HUDEP-2 (cell line): Measurements from ENCODE around the gene ELMO1.
"Not testable (repeated sequence)": the region's sequence is repeated elsewhere in the genome, so short reads cannot be mapped to it uniquely, and the experiment has no call there.

Source experiments
- DNase-seq, 76 experiments: peaks; one replicate each; lab custom pipeline; 2025; ENCODE audit not compliant: unreplicated experiment in 76 of 76; lab: John Stamatoyannopoulos, UW

The ELMO1 gene

DNA sequence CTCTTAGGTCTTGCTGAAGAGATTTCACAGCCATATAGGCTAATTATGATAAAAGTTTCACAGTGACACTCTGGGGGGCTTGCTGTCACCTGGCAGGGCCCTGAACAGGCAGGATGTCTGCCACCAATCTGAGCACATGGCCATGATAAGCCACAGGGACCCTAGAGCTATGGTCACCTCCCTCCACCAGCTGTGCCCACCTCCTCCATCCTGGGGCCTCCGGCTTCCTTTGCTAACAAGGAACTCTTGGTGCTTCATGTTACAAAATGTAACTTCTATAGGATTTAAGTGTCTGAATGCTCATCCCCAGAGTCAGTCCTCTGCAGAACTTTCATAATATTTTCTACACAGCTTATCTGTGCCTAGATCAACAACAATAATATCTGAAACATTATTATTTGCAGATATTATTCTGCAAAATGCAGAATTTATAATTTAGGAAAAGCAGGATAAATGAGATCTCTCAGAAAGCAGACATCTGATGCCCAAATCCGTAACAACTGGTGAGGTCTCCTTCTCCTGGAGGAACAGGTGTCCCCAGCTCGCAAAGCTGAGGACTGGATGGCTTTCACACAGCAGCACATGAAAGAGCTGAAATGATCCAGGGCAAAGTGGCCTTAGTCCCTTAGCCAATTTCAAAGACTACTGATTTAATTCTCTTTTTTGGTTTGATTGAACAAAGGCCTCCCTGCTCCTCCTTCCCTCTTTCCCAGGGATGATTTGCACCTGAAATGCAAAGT, 437.3 kb downstream of the ELMO1 start:
- DNase-seq: no peak

DNA sequence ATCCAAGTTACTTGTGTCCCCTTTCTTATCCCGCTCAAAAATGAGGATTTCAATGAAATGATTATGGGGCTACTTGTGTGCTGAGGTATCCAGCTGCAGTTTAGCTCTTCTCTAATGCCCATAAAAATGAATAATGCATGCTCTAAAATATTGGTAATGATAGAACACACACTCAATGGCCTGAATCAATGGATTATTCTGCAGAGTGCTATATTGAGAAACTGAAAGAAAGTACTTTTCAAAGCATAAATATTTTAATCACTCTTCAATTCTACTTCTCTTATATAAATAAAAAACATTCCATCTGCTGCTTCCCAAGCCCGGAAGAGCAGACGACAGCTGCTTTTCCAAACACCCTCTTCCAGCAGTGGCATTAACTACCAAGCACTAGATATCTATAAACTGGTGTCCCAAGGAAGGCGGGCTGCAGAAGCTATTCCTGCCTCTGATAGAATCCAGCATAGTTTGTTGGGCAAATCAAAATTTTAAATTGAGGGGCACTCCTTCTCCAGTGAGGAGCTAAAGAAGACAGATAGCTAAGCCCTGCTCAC, 439.5 kb downstream of the ELMO1 start:
- DNase-seq: no peak

DNA sequence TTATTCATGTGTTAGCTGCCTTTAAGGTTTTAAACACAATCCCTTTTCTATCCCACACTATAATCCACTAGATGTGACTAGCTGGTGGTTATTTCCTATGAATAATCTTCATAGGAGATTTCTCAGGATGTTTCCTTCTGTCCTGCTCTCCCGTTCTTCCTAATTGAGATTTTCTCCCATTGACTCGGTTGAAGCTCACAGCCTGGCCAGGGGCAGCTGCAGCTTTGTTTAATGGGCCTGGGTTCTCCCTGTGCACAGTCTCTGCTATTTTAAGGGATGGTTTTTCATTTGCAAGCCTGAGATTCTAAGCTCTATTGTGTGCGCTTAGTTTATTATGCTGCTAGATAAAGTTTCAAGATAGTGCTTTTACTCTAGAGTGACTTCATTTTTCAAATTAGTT, 441.0 kb downstream of the ELMO1 start:
- no peak for DNase-seq

DNA sequence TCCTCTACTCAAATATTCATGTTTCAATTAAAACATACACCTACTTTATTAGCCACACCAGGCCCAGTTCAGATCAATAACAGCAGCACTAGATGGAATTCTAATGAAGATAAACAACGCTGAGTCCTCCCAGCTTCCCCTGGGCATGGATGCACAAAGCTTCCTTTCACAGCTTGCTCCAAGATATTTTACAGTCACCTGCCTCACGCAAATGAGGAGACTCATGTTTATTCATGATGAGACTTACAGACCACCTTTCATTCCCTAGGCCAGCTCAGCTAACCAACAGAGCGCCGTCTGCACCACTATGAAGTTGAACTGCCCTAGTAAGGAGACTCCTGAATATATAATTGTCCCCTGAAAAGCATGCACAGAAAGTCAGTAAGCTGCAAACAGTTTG, 441.4 kb downstream of the ELMO1 start:
- no peak for DNase-seq

DNA sequence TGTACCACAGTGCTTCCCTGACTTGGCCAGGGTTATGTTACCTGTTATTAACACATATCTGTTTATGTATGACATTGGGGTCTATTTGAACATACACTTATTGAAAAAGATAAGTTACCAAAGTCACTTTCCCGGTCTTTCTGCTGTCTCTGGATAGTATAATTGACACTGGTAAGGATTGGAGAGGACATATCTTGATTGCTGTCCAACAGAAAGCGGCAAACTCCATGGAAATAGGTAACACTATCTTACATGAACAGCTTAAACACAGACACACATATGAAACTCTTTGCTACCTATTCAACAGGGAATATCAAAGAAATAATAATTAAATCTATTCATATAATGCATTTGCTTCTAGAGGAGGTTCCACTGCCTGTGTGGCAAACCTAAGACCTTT, 441.9 kb downstream of the ELMO1 start:
- no peak for DNase-seq

DNA sequence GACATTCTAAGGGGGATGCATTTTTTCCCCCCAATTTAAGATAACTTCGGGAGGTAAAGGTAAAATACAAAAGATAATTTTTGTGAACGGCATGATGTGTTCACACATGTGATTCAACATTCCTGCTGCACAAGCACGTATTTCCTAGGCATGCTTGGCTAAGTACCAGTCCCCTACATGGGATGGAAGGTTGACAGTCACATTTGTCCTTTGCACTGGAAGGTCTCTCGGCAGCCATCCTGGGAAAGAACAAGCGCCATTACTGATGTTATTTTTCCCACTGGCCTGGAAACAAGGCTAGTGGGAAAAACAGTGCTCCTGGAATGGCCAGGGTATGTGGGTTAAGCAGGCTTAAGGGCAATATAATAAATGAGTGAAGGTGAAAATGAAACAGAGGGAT, 448.2 kb downstream of the ELMO1 start:
- no peak for DNase-seq

DNA sequence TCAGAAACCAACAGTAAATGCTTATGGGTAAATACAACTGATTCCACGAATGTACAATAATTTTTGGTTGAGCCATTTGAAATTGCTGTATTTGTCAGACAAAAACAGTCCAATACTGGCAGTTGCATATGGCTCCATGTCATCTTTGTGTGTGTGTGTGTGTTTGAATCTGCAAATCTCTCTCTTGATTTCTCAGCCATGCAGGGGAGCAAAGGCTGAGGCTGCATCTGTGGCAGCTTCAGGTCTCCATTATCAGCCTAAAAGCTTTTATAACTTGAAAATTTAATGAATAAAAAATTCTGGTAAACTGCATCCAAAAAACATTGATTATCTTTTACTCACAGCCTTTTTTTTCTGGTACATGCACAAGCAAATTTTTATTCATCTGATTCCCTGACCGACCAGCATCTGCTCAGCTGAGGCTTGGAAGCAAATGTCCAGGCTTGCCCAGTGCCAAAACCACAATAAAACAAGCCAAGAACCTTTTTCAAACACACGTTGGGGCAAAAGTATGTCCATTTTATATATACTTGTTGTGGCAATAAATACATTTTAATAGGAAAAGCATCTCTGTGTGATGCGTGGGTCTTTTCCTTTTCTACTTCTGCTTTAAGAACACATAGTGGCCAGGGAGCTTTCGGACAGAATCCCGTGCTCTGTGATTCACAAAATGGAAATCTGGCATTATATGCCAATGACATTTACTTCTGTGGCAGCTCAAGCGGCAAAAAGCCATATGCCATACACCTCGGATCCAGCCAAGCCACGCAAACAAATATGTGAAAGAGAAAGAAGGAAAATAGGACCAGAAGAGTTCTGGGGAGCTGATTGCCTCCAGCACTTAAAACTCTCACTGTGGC, 448.8 kb downstream of the ELMO1 start:
- no peak for DNase-seq

DNA sequence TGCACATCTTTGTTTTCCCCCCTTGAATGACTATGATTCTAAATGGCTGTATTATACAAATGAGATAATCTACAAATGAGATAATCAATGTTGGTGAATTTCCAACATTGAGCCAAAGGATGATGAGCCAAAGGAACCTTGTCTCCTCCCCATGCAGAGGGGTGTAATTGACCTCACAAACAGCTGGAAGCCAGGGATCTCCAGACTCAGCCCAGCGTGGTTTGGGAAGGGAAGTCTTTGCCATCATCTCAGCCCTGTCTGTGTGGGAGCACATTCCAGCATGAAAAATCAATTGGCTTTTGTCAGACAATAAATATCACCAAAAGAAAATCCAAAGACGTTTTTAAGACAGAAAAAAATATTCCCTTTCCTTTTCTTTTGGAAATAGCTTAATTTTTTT, 452.9 kb downstream of the ELMO1 start:
- DNase-seq: no peak

DNA sequence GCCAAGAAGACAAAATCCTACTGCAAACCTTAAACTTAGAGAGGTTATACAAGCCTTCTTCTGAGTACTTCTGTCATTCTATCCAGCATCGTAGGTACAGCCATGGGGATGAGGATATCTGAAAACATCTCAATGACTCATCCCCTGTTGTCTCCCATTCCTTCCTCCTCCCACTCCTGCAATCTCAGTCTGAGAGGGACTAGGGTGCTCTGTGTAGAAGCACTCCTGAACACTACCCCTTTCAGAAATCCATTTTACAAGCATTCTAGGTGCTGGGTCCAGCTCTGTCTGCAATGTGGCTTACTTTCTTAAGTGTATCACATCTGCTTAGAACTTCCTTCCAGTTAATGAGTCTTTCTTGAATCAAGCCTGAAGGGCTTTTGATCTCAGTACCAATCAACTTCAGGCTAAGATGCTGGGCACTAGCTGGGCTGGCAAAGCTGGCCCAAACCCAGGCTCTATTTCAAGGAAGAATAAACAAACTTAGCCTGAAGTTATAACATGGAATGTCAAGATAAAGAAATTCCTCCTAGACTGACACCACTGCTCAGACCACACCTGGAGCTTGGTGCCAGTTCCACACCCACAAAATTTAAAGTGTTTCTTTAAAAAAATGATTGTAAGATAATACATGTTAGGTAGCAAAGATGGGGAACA, 454.1 kb downstream of the ELMO1 start:
- no peak for DNase-seq

DNA sequence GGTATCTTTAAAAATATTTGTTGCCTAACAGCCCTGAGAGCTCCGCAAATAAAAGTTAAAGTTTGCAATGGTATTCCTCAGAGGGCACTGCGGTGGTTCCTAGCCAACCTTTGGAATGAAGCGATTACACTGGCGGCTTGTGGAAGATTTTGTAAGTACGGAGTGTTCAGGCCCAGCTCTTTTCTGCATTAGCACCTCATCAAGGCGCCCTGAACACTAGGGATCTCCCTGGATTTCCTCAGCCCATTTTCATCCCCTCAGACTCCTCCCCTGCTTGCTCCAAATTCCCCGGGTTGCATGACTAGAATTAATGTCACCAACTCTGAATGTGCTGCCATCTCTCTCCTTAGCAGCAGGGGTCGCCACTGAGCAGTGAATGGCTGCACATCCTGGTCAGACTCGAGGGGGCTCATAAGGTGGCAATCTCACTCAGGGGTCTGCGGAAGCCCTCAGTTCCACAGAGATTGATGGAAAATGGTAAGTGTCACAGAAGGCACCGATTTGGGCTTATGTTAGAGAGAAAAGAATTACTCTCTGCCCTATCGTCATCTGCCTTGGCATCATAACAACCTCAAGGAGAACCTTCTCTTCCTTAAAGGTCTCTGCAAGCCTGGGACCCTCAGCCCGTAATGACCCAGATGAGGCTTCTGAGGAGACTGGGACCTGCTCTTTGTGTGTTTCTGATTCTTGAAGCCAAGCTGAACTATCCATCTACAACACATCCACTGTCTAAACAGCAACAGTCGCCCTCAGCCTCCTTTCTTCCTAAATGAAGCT, 461.5 kb downstream of the ELMO1 start:
- DNase-seq: peak in 55 of 76 experiments; percentile 2 to 60 (median 35)

DNA sequence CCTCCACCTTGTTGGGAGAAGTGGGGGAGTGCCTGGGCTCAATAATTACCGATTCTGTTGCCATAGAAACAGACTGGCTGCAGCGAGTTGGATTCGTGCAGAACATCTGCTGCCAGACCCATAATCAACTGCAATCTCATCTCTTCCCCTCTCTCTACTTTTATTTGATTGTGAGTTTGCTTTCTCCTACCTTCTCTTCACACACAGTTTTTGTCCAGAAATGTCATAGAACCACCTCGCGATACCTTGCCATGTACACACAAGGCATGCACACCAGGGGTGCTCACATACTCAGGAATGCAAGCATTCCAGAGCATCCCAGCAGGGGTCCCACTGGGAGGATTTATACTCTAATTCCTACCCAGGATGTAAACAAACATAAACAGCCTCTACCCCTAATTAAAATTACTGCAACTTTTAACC, 462.1 kb downstream of the ELMO1 start:
- DNase-seq: no peak

DNA sequence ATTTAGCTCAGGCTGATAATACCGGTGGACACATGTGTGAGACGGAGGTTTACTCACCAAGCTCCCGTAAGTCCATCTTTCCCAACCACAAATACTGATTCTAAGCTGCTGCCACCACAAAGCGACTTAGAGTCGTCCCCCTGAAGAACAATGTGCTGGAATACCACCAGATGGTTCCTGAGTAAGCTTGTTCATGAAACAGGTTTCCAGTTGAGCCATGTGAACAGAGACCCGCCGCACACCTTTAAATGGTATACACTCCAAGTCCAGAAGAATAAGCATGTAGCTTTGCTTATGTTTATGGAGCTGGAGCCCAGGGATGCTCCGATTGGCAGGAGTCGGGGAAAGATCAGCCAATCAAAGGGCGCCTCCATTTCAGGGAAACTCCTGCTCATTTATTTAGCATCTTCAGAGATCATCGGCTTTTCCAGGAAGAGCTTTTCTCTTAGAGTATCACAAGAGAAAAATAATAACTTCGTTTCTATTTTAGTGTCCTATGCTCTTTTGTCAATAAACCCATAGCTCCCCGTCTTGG, 462.7 kb downstream of the ELMO1 start:
- DNase-seq: no peak

DNA sequence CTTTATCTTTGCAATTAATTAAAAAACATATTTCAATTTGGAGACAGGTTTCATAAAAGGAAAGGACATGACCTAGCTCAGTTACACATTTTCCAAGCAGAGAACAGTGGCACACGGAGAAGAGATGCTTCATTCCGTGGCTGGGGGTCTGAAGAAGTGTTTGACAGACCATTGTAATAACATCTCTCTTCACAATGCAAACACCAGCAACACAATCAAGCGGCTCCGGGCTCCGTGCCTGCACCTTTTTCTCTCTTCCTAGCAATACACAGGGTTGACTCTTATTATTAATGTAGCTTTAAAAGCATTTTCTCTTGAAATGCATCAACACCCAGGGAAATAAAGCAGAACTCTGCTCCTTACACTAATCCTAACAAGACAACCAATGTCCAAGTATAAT, 463.3 kb downstream of the ELMO1 start:
- DNase-seq: no peak

DNA sequence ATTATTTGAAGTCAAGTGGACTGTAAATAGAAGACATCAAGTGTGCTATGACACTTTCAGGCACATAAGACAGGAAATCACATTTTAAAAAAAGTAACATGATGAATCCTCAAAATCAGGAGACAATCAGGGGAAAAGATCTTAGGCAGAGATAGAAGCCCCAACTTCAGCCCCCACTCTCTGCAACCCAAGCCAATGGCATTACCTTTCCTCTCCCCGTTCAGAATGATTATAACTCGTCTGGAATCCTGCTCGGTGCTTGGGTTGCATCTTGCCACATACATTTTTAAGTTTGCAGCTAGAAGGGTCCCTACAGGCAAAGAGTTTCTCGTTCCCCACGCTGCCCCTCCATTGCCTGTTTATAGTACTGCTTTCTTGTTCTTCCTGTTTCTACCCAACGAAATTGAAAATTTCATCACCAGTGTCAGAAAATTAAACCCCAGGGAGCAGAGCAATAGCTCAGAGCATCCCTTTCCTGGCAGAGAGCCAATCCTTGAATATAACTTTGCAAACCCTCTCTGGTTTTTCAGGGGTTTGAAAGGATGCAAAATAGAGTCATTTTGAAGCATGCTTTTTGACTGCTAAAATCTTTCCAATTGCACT, 463.9 kb downstream of the ELMO1 start:
- no peak for DNase-seq

DNA sequence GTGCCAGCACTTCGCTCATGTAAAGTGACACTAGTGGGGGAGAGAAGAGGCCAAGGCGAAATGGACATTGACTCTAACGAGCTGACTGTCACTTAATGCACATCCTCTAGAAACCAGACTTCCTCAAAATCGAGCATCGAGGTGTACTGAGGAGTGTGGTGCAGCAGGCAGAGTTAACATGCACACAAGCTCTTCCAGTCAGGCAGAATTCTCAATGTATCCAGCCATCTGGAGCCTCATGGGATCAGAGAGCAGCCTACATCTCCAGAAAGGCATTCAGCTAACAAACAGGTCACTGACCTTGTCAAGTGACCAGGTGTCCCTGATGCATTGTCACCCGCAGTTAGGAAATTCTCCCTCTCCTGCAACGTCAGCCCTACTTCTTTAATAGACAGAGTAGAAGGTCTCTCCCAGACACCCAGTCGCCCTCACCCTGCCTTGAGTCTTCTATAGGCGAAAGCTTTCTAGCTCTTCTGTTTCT, 464.6 kb downstream of the ELMO1 start:
- no peak for DNase-seq

DNA sequence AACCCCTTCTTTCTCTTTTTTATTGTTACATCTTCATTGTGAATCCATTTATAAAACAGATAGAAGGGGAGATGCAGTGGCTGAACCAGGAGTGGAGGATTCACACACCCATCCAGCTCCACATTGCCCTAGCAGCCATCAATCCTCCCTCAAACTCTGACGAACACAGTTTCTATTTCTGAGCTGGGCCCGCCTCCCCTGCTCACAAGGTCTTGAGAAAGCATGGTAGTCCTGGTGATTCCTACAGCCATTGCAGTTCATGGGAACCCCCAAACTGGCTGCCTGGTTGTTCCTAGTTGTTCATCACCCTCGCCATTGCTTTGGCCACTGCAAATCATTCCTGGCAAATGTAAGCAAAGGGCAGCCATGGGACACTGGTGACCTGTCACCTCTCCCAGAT, 465.9 kb downstream of the ELMO1 start:
- DNase-seq: no peak

DNA sequence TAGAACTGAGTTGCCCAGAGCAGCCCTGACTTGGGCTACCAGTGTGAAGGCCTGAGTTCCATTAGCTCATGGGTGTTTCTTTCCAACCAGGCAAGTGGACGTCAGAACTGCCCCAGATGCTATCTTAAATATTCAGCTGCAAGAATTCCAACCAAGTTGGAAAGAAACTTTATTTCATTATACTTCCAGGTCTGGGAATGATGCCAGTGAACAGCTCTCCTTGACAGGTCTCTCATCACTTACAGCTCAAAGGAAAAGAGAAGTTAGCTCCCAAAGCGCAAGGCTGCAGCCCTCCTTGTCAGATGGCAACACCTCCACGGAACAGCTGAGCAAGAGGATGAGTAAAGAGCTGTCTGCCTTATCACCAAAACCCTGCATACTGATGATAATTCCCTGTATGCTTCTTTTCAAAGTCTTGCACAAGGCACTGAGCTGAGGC, 468.8 kb downstream of the ELMO1 start:
- DNase-seq: peak in 3 of 76 experiments; percentile 4 to 21 (median 9)

DNA sequence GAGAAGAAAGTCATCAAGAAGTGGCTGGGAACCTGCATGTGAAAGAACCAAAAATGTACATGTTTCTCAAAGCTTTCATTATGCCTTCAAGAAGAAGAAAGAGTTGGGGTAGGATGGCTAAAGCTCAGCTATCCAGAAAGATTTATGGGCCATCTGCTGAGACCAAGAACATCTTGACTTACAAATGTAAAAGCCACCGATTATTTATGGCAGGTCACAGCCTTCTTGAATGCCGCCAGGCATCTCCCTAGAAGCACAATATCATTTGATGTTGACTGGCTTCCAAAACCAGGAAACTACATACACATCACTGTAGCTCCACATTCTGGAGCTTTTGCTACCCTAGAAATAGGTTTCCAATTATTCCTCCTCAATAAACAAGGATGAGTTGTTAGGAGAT, 470.2 kb downstream of the ELMO1 start:
- no peak for DNase-seq

DNA sequence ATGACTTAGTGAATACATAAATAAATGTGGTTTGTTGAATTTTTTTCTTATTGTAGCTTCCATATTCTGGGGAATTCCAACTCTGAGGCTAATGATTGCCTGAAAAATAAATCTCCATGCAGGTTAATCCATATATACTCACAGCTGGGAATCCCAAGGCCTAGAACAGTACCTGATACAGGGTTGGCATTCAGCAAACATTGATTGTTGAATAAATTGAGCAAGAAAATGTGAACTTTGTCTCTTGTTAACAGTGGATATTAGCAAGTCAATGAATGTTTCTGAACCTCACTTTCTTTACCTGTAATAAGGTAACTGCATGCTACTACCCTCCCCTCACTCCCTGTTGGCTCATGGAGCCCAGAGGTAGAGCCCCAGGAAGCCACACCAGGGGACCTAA, 470.8 kb downstream of the ELMO1 start:
- no peak for DNase-seq

DNA sequence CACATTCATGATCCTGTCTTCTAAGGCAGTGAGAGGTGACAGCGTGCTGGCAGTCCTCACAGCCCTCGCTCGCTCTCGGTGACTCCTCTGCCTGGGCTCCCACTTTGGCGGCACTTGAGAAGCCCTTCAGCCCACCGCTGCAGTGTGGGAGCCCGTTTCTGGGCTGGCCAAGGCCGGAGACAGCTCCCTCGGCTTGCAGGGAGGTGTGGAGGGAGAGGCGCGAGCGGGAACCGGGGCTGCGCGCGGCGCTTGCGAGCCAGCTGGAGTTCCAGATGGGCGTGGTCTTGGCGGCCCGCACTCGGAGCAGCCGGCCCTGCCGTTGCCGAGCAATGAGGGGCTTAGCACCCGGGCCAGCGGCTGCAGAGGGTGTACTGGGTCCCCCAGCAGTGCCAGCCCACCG, 475.1 kb downstream of the ELMO1 start:
- DNase-seq: not testable (repeated sequence)
